ENCODE results near the gene FBXO17.

FBXO17 gene

GRCh38 chr19:38979812-38980211 is 4.3 kb upstream of the FBXO17 start:
- no peak overlapping the region for H3K4me3 ChIP-seq (ENCODE audit: low read depth, low read length)
- no peak for DNase-seq (ENCODE audit: low read depth)
- TF ChIP-seq CTCF (IDR thresholded peaks at IDR 0.05; ENCODE audit: insufficient read depth, low read depth, low read length, missing control alignments), result no peak

DNA sequence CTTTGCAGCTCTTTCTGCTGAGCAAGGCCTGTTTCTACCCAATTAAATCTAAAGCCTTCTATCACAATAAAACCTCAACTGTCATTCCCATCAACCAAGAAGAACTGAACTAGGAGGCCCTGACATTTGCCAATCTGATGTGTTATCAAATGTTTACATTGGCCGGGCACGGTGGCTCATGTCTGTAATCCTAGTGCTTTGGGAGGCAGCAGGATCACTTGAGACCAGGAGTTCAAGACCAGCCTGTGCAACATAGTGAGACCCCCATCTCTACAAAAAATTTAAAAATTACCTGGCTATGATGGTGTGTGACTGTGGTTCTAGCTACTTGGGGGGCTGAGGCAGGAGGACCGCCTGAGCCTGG is 2.8 kb upstream of the FBXO17 start:
- no peak for DNase-seq (ENCODE audit: low read depth)
- no peak overlapping the region for H3K4me3 ChIP-seq (ENCODE audit: low read depth, low read length)
- TF ChIP-seq CTCF (IDR thresholded peaks at IDR 0.05; ENCODE audit: insufficient read depth, low read depth, low read length, missing control alignments), result no peak

DNA sequence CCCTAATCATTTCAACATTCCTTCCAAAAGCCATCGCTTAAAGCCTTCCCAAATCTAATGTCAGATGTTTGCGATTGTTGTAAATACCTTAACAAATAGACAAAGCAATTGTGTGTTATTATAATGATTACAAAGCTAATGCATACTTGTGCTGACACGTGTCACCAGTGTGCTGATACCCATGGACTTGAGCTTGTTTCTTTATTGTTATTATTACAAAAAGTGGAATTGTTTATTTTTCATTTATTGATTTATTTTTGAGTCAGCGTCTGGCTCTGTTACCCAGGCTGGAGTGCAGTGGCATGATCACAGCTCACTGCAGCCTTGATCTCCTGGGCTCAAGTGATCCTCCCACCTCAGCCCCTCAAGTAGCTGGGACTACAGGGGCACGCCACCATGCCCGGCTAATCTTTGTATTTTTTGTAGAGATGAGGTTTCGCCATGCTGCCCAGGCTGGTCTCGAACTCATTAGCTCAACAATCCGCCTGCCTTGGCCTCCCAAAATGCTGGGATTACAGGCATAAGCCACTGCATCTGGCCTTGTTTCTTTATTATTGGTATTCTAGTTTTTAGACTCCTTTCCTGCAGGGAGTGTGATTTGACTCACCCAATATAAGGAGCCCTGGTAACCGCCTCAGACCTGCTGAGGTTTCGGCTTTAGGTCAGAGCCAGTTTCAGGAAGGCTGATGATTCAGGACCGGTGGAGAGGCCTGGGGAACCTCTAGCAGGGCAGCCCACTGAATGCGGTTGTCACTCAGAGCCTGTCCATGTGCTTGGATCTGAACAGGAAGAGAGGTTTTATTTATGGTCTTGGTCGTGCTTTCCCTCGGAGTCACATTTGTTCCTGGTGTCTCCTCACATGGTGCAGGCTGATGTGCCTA is 2.1 kb upstream of the FBXO17 start:
- no peak for TF ChIP-seq CTCF (IDR thresholded peaks at IDR 0.05; ENCODE audit: insufficient read depth, low read depth, low read length, missing control alignments)
- DNase-seq (ENCODE audit: low read depth), result peak; percentile 96
- H3K4me3 ChIP-seq (ENCODE audit: low read depth, low read length), result no peak overlapping the region

- TF ChIP-seq CTCF (IDR thresholded peaks at IDR 0.05; ENCODE audit: insufficient read depth, low read depth, low read length, missing control alignments), result no peak
- DNase-seq (ENCODE audit: low read depth), result no peak
- H3K4me3 ChIP-seq (ENCODE audit: low read depth, low read length), result no peak overlapping the region
These were observed 324 bp upstream of the FBXO17 start for GRCh38 chr19:38975861-38976271.

DNA sequence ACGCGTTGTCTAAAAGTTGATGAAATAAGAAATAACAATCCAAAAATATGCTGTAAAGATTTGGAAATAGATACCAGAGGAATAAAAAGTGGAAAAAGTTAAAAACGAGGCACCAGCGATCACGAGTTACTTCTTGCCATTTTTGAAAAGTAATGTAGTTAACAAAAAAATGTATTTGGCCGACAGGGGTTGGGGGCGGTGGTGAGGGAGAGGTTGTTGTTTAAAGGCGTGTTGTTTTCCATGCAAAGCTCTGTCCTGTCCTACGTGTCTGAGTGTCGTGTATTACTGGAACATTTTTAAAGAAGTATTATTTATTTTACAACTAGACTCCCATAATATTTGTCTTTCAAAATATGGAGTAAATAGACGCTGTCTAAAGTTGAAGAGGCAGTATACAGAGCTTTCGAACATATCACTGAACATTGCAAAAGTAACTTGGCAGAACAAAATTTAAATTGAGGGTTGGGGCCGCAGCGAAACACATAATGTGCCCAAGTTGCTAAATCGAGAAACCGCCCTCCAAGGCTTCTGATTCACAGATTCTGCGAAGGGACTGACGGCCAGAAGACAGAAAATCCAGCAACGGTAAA is 823 bp downstream of the FBXO17 start:
- no peak overlapping the region for H3K4me3 ChIP-seq (ENCODE audit: low read depth, low read length)
- no peak for DNase-seq (ENCODE audit: low read depth)
- TF ChIP-seq CTCF (IDR thresholded peaks at IDR 0.05; ENCODE audit: insufficient read depth, low read depth, low read length, missing control alignments), result no peak

GRCh38 chr19:38971672-38972071 is 3.9 kb downstream of the FBXO17 start:
- DNase-seq (ENCODE audit: low read depth), result no peak
- H3K4me3 ChIP-seq (ENCODE audit: low read depth, low read length), result no peak overlapping the region
- TF ChIP-seq CTCF (IDR thresholded peaks at IDR 0.05; ENCODE audit: insufficient read depth, low read depth, low read length, missing control alignments), result no peak
